AML-193 (cell line): ENCODE results near the gene LOC101059915.
"Not testable (repeated sequence)": the region's sequence is repeated elsewhere in the genome, so short reads cannot be mapped to it uniquely, and the experiment has no call there.

Experiments
- DNase-seq, 2 experiments: peaks; one replicate each; lab custom pipeline; 2025; lab: John Stamatoyannopoulos, UW

The LOC101059915 gene

GRCh38 chrX:71675636-71676035, 8.3 kb downstream of the LOC101059915 start:
- not testable (repeated sequence) for DNase-seq

DNA sequence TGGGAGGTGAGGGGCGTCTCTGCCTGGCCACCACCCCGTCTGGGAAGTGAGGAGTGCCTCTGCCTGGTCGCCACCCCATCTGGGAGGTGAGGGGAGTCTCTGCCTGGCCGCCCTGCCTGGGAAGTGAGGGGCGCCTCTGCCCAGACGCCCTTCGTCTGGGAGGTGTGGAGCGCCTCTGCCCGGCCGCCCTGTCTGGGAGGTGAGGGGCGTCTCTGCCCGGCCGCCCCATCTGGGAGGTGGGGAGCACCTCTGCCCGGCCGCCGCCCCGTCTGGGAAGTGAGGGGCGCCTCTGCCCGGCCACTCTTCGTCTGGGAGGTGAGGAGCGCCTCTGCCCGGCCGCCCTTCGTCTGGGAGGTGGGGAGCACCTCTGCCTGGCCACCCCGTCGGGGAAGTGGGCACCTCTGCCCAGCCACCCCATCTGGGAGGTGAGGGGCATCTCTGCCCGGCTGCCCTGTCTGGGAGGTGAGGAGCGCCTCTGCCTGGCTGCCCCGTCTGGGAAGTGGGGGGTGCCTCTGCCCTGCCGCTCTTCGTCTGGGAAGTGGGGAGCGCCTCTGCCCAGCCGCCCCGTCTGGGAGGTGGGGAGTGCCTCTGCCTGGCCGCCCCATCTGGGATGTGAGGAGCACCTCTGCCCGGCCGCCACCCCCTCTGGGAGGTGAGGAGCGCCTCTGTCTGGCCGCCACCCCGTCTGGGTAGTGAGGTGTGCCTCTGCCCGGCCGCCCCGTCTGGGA, 8.9 kb downstream of the LOC101059915 start:
- DNase-seq, result not testable (repeated sequence)

DNA sequence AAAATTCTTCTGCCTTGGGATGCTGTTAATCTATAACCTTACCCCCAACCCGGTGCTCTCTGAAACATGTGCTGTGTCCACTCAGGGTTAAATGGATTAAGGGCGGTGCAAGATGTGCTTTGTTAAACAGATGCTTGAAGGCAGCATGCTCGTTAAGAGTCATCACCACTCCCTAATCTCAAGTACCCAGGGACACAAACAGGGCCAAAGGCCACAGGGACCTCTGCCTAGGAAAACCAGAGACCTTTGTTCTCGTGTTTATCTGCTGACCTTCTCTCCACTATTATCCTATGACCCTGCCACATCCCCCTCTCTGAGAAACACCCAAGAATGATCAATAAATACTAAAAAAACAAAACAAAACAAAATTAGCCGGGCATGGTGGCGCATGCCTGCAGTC, 9.8 kb downstream of the LOC101059915 start:
- DNase-seq, result not testable (repeated sequence)

DNA sequence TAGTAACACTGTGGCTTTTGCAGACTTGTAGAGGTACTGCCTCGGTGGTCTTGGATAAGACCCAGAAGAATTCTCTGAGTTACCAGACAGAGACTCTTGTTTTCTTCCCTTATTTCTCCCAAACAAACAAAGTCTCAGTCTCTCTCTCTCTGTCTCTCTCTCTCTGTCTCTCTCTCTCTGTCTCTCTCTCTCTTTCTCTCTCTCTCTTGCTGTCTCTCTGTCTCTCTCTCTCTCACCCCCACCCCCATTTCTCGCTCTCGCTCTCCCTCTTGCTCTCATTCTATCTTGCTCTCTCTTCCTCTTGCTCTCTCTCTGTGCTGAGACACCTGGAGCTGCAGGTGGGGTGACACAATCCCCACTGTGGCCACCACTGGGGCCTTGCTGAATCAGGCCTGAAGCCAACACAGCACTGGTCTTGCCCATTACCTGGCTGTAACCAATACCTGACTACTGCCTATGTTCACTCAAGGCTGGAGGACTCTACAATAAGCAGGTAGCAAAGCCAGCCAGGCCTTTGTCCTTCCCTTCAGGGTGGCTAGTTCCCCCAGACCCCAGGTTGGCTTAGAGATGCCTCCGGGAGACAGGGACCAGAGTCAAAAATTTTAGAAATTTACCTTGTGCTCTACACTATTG, 12.3 kb downstream of the LOC101059915 start:
- DNase-seq, result no peak

DNA sequence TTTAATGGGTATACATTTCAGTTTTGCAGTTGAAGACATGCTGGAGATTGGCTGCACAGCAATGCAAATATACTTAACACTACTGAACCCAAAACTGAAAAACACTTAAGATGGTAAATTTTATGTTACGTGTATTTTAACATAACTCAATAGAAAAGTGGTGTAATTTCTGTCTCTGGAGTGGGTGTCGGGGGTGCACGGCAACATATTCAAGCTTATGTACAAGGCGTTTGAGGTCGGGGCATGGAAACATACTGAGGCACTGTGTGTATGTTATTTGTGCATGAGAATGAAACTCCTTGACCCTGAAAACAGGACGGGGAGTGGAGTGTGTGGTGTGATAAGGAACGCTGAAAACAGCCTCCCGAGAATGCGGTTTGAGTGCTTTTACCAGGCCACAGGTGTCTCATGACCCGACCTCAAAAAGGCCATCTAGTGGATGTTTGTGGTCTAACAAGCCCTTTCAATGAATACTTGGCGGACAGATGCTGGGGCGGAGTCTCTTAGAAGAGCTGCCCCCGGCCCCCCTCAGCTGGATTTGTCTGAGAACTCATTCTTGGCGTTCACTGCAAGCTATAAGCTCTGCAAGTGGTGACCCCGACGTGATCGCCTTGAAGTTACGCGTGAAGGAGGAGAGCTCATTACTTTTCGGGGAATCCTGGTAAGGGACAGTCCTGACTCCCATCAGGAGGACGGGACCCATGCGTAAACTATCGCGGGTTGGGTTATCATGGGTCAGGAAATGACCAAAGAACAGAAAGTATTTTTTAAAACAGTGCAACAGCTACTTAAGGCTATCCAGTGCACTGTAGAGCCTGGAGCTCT, 29.5 kb downstream of the LOC101059915 start:
- not testable (repeated sequence) for DNase-seq

DNA sequence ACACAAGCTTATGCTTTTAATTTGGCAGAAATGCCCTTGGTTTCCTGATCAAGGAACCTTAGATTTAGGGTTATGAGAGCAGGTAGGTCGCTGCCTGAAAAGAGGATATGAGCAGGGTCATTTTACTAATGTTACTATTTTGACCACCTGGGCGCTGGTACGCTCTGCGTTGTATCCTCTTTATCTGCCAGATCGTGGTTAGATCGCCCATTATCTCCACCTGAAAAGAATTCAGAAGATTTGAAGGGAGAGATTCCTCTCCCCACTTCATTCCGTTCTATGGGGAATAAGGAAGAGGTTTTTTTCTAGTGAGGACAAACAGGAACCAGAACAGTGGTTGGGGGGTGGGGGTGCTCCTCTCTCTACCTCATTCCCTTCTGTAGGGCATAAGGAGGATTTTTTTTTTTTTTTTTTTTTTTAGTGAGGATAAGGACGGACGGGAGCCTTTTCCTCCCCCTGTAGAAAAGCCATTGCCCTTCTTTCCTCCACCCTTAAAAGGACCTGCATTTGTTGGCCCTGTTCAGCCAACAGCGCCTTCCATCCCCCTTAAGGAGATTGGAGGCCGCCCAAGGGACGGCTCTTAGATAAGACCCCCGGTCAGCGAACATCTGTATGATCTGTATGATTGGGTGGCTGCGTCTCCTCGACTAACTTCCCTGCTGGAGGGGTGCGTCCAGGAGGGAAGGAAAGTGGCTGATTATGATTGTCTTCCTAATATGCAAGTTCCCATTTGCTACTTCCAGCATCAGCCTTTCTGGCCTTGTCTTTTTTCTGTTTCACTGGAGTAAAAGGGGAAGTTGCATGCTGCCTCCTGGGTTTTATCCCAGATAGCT, 30.3 kb downstream of the LOC101059915 start:
- DNase-seq, result not testable (repeated sequence)

DNA sequence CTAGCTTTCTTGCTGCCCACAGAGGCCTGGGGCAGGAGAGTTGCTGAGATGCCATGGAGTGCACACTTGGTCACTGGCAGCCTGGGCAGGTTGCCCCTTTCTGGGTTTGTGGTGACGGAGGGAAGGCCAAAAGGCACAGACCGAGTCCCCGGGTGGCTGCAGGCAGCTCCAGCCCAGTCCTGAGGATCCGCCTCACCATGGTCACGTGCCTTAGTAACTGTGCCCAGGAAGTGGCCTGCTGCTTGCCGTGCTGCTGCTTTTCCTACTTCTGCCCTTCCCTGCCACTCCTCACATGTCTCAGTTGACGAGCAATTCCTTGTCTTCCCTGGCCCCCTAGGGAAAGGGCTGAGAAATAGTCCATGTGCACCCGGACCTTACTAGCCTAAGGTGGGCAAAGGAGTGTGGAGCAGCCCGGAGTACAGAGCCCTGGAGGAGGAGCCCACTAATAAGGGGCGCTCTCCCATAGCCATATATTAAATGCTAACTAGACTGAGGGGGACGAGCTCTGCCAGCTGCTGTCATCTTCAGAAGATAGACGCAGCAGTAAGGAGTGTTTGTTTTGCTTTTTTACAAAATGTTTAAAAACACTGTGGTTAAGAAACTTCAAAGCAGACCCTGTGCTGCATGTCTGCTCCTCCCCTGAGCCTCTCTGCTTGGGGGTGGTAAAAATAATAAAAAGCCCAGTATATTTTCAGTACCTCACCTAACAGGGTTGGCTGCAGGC, 31.1 kb downstream of the LOC101059915 start:
- DNase-seq, result not testable (repeated sequence)

- not testable (repeated sequence) for DNase-seq
These were observed 31.6 kb downstream of the LOC101059915 start for GRCh38 chrX:71699023-71699344.

- DNase-seq, result not testable (repeated sequence)
These were observed 35.5 kb downstream of the LOC101059915 start for GRCh38 chrX:71702853-71703252.

DNA sequence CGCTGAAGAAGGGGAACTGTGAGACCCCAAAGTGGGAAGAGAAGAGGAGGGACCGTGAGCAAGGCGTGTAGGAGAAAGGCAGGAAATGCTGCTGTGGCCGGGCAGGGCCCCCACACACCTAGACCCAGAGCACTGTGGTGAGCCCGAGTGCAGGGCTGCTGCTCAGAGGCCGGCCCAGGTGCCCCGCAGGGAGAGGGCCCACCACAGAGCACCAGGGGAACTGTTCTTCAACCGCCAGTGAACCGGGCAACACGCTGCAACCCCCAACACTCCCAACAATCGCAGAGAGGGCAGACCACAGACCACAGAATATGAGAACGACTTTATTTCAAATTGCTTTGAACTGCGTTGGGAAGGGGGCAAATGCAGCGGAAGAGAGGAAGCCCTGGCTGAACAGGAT, 46.7 kb downstream of the LOC101059915 start:
- DNase-seq, result not testable (repeated sequence)

DNA sequence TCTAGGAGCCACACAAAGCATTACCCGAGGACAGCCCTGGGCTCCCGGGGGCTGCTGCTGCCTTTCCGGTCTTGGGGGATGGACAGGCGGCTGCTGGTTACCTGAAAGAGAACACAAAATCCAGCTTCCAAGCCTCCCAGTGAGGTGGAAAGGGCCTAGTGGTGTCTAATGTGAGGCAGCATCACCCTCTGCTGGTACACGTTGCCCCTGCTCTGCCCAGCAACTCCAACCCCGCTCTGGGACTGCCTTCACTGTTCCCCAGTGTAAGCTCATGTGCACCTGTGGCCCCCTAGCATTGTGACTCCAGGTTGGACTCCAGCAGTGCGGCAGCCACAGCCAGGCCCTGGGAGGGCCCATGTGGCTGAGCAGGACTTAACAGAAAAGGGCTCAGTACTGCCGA, 48.2 kb downstream of the LOC101059915 start:
- not testable (repeated sequence) for DNase-seq

- DNase-seq, result not testable (repeated sequence)
These were observed 49.0 kb downstream of the LOC101059915 start for GRCh38 chrX:71716323-71716722.

DNA sequence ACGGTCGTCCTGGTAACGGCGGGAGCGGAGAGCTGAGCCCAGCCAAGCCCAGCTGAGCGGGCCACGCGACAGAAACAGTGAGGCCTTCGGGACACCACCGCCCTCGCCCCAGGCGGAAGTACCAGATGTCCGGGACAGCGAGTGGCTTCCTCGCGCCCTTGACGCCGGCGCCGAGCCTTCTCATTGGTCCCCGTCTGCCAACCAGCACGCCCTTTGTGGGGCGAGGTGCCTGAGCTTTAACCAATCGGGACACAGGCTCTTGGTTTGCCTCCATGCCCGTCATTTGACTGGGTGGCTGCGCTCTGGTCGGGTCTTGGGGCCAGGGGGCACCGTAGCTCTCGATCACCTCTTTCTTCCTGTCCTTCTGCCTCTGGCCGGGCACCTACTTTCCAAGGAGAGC, 50.8 kb downstream of the LOC101059915 start, which contains the start of gene CXorf49:
Gene CXorf49, minus strand, starts transcription at position 101 of the 400 bp plus-strand sequence. CDS start 134 bp downstream, outside the sequence.
- DNase-seq, result not testable (repeated sequence)

GRCh38 chrX:71719195-71719594, 51.8 kb downstream of the LOC101059915 start:
- not testable (repeated sequence) for DNase-seq

DNA sequence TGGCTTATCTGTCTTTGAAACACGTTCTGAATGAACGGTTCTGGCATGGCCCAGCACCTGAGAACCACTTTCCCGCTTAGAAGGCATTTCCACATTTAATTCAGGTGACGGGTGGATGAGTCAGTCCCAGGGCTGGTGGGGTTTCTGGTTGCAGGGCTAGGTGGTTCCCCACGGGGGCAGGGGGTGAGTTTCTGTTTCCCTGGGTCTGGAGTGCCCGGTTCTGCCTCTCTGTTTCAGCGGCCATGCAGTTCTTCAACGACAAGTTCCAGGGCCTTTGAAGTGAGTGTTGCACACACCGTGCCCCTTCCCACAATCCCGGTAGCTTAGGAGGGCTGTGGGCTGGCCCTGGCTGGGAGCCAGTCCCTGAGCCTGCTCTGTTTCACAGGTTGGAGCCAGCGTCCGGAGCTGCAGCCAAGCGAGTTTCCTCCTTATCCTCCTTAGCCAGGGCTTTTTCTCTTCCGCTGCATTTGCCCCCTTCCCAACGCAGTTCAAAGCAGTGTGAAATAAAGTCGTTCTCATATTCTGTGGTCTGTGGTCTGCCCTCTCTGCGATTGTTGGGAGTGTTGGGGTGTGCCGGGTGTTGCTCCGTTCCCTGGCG, 53.0 kb downstream of the LOC101059915 start:
- DNase-seq, result not testable (repeated sequence)
